Fibroblast of mammary gland (primary cell): ENCODE results near the gene PHKA1.

ENCODE experiments used
- DNase-seq: peaks from one replicate; pipeline ENCODE4 v3.0.0-alpha.2; 2010; ENCODE audit warnings: low read depth
- H3K4me3 ChIP-seq: 2 replicates; pipeline ENCODE4 v1.5.1; 2011; ENCODE audit warnings: low read depth, mild to moderate bottlenecking, low read length, moderate library complexity; ENCODE audit not compliant: control insufficient read depth
- TF ChIP-seq, protein P1 (sequence below): conservative IDR thresholded peaks from 2 replicates; pipeline ENCODE4 v1.5.1; 2011; ENCODE audit warnings: low read depth, low read length, inconsistent platforms; ENCODE audit not compliant: control insufficient read depth, insufficient read depth

PHKA1 gene

DNA sequence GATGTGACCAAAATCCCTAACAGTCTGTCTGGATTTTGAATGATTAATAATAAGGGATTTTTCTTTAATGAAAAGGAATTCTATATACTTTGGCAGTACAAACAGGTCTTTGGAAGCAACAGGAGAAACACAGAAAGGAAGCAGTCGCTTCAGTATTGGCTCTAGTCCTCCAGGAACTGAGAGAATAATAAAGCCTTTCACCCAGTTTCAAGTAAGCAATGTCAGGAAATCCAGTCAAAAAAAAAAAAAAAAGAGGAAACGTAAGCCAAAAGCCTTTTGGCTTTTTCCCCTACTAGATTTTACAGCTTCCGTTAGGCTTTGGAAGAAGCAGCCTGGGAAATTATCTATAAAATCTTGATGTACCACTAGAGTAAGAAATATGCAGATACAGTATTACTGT lies 79.8 kb downstream of the PHKA1 start:
- no peak overlapping the region for H3K4me3 ChIP-seq
- peak; percentile 39 for DNase-seq
- TF ChIP-seq, protein P1, sequence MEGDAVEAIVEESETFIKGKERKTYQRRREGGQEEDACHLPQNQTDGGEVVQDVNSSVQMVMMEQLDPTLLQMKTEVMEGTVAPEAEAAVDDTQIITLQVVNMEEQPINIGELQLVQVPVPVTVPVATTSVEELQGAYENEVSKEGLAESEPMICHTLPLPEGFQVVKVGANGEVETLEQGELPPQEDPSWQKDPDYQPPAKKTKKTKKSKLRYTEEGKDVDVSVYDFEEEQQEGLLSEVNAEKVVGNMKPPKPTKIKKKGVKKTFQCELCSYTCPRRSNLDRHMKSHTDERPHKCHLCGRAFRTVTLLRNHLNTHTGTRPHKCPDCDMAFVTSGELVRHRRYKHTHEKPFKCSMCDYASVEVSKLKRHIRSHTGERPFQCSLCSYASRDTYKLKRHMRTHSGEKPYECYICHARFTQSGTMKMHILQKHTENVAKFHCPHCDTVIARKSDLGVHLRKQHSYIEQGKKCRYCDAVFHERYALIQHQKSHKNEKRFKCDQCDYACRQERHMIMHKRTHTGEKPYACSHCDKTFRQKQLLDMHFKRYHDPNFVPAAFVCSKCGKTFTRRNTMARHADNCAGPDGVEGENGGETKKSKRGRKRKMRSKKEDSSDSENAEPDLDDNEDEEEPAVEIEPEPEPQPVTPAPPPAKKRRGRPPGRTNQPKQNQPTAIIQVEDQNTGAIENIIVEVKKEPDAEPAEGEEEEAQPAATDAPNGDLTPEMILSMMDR = no peak

DNA sequence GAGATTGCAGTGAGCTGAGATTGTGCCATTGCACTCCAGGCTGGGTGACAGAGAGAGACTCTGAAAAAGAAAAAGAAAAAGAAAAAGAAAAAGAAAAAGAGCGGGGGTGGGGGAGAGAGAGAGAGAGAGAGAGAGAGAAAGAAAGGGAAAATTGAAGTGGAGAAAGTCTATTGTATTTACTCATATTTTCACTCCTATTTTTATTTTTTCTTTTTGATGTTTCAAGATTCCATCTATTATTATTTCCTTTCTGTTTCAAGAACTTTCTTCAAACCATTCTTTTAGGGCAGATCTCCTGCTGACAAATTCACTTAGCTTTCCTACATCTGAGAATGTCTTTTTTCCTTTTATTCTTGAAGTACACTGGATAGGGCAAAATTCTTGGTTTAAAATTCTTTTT lies 83.9 kb downstream of the PHKA1 start:
- no peak overlapping the region for H3K4me3 ChIP-seq
- TF ChIP-seq, protein P1 = no peak
- DNase-seq = no peak

DNA sequence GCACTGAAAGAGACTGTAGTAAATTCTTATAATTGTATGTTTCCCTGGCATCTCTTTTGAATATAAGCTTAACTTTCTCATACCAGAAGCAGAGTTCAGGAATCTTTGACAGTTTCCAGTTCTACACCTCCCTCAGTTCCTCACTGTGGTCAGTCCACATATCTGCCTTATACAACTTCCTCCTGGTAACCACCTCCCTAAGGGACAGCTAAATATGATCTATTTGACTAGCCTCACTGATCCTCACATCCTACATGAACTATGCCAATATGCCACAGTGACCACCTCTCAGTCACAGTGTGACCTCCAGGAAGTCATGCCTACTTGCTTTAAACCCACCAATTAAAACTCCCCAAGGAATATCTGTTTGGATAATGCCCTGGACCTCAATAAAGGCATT lies 89.9 kb downstream of the PHKA1 start:
- H3K4me3 ChIP-seq = no peak overlapping the region
- TF ChIP-seq, protein P1 = no peak
- DNase-seq = peak; percentile 2

DNA sequence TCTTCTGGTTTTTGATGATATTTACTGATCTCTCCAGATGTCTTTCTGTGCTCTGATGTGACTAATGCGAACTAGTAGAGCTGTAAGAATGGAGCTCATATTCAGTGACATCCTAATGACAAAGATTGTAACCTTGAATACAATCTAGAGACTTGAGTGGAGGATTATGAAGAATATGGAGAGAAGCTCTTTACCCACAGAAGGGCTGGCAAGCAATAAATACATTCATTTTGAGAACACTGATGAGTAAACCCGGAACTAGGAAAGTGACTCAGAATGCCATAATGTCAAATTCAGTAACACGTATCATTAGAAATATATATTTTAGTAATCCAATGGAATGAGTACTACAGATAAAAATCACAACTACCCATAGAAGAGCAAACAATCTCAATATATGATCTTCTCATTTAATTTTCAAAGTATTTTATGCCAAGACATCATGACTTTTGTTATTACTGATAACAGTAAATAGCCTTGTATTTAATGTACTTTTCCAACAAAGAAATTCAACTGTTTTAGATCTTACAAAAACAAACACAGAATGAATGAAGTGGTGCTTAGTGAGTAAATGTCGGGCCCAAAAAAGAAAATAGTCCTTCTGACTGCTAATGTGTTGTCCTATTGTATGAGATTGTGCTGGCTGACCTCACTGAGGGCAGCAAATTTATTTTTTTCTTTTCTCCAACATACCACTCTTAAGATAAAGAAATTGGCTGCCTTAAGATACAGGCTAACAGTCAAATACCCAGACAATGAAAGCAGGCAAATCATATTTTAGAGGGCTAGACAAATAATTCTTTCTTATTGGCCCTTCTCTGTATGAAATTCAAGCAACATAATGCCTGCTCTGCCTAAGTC lies 92.3 kb downstream of the PHKA1 start:
- peak; percentile 76 for DNase-seq
- H3K4me3 ChIP-seq = no peak overlapping the region
- TF ChIP-seq, protein P1 = no peak

DNA sequence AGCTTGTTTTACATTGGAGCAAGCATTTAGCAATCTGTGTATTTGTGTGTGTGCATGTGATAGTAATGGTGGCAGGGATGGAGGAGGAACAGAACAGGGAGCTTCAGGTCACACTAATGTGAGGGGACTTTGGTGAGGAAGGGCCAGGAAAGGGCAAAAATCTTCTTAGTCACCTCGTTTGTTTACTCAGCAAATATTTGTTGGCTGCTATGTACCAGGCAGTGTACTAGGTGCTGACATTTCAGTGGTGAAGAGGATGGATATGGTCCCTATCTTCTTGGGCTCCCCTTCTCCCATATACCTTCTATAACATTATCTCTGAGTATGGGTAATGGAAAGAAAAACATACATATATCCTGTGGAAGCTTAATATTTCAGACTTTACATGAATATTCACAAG lies 92.9 kb downstream of the PHKA1 start:
- TF ChIP-seq, protein P1 = no peak
- peak overlapping the region; percentile 24 for H3K4me3 ChIP-seq
- peak; percentile 33 for DNase-seq

DNA sequence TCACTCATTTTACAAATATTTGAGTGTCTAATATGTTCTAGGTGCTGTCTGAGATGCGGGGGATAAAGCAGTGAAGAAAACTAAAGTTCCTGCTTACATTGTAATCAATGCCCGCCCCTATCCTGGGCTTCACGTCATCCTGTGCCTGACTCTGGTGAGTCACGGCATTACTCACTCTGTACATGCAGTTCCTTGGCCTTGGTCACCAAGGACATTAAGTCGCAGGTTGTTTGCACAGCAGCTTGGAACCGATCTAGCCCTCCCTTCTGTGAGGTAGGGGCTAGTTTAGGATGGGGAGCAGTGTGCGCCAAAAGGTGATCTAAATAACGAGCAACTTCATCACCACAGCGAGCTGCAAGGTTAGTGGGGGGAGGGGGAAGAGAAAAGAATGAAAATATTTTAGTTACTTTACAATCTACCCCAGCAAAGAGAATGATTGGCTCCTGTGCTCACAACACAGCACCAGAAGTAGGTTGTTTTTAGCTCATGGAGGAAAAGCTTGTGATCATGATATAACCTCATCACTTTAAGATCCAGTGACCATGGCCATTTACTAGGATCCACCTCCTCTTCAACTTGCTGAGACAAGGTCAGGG lies 93.5 kb downstream of the PHKA1 start:
- DNase-seq = peak; percentile 95
- TF ChIP-seq, protein P1 = no peak
- H3K4me3 ChIP-seq = peak overlapping the region; percentile 24
